ENCODE measurements around the gene GAL3ST3. TPM values are rescaled to one million over a fixed set of nuclear protein-coding genes. Genes with fewer than 3 reads are reported as not detected.

The GAL3ST3 gene
- total and polyA plus RNA-seq, 10 of the 15 experiments (the other 5 are each of a cell fraction or from before 2014, with no cell fraction given): 0.06 to 0.12 TPM; not detected in 8

DNA sequence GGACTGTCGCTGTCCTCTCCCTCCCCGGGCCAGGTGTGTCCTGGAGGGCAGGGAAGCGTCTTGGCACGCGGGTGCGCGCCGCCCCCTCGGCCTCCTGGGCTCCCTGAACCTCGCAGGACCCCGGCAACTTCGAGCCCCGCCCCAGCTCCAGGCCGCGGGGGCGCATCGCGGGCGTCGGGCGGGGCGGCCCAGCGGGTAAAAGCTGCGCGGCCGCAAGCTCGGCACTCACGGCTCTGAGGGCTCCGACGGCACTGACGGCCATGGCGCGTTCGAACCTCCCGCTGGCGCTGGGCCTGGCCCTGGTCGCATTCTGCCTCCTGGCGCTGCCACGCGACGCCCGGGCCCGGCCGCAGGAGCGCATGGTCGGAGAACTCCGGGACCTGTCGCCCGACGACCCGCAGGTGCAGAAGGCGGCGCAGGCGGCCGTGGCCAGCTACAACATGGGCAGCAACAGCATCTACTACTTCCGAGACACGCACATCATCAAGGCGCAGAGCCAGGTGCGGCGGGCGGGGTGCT is 37.1 kb downstream of the GAL3ST3 start, which contains the start of gene CST6 (continued):
- TF ChIP-seq, protein P1, sequence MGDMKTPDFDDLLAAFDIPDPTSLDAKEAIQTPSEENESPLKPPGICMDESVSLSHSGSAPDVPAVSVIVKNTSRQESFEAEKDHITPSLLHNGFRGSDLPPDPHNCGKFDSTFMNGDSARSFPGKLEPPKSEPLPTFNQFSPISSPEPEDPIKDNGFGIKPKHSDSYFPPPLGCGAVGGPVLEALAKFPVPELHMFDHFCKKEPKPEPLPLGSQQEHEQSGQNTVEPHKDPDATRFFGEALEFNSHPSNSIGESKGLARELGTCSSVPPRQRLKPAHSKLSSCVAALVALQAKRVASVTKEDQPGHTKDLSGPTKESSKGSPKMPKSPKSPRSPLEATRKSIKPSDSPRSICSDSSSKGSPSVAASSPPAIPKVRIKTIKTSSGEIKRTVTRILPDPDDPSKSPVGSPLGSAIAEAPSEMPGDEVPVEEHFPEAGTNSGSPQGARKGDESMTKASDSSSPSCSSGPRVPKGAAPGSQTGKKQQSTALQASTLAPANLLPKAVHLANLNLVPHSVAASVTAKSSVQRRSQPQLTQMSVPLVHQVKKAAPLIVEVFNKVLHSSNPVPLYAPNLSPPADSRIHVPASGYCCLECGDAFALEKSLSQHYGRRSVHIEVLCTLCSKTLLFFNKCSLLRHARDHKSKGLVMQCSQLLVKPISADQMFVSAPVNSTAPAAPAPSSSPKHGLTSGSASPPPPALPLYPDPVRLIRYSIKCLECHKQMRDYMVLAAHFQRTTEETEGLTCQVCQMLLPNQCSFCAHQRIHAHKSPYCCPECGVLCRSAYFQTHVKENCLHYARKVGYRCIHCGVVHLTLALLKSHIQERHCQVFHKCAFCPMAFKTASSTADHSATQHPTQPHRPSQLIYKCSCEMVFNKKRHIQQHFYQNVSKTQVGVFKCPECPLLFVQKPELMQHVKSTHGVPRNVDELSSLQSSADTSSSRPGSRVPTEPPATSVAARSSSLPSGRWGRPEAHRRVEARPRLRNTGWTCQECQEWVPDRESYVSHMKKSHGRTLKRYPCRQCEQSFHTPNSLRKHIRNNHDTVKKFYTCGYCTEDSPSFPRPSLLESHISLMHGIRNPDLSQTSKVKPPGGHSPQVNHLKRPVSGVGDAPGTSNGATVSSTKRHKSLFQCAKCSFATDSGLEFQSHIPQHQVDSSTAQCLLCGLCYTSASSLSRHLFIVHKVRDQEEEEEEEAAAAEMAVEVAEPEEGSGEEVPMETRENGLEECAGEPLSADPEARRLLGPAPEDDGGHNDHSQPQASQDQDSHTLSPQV (IDR thresholded peaks at IDR 0.05): no peak

DNA sequence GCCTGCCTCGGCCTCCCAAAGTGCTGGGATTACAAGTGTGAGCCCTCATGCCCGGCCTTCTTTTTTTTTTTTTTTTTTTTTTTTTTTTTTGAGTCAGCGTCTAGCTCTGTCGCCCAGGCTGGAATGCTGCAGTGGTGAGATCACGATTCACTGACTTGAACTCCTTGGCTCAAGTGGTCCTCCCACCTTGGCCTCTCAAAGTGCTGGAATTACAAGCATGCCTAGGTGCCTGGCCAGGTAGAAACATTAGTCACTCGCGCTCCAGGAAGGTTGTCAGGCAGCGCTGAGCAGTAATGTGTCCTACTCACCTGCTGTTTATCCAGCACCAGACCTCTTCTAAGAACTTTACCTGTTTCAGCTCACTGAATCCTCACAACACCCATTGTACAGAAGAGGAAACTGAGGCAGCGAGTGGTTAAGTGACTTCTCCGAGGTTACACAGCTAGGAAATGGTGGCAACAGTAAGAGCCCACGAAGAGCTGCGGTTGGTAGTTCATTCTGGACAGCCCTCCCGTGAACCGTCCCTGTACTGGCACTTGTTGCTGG is 37.6 kb downstream of the GAL3ST3 start:
- 57% methylated on average over 11 of the region's 14 CpGs for whole genome bisulfite sequencing (ENCODE audit: insufficient coverage, insufficient replicate concordance, low lambda C conversion rate, missing lambda C conversion rate)
- H3K4me3 ChIP-seq: no peak overlapping the region
- DNase-seq (ENCODE audit: low read depth, low spot score) (no peak), FAIRE-seq (no peak), ATAC-seq (no peak; the same call in 2 of the 3 replicates)
- ChIA-PET SMC1A (ENCODE audit: uncharacterized antibody, unreplicated experiment) (no interaction called here), RAD21 (ENCODE audit: unreplicated experiment) (no interaction called here), CTCF (interaction anchor here (0.8 kb wide), 2 partner anchors 11 to 247 kb away, joined by 3 to 4 read pairs; no protein-coding TSS in a partner anchor), POLR2A (interaction anchor here (0.6 to 0.7 kb wide), 2 partner anchors 17 to 57 kb away, joined by 3 to 10 read pairs; no protein-coding TSS in a partner anchor)
- in situ Hi-C loops (cut with MboI): no loop called here
- no peak overlapping the region for H2AFZ ChIP-seq (ENCODE audit: control insufficient read depth, low read depth, low read length)
- peaks cover 3 to 7% of the 10 kb centered on the region in 2 experiments for H3K27me3 ChIP-seq (replicated peaks in 1 of 2; ENCODE audit: control insufficient read depth in 2 of 2, insufficient read depth in 2 of 2, low read length in 1 of 2)
- H3K9ac ChIP-seq (ENCODE audit: control insufficient read depth, insufficient read depth, low read length): no peak overlapping the region
- intact Hi-C loops (cut with micrococcal nuclease; ENCODE audit: unreplicated experiment): no loop called here
- no peak overlapping the region for H3K4me2 ChIP-seq (ENCODE audit: control insufficient read depth, insufficient read depth)
- no peak overlapping the region for H3K27ac ChIP-seq (ENCODE audit: control insufficient read depth, insufficient read depth)
- no peaks in the 10 kb centered on the region for H3K4me1 ChIP-seq (ENCODE audit: control insufficient read depth, insufficient read depth, low read length)
- TF ChIP-seq TCF7 (IDR thresholded peaks at IDR 0.05; ENCODE audit: borderline replicate concordance): no peak
- TF ChIP-seq STAT1 (conservative IDR thresholded peaks at IDR 0.05): no peak
- no peak for TF ChIP-seq SMAD1 (IDR thresholded peaks at IDR 0.05; ENCODE audit: low read depth, partially characterized antibody)
- no peak for TF ChIP-seq POLR2AphosphoS5 (IDR thresholded peaks at IDR 0.05; ENCODE audit: low read length)
- TF ChIP-seq MTA2 (IDR thresholded peaks at IDR 0.05; ENCODE audit: low read depth): no peak
- no peak for TF ChIP-seq SUZ12 (IDR thresholded peaks at IDR 0.05; ENCODE audit: unreplicated experiment)
- TF ChIP-seq, protein P2, sequence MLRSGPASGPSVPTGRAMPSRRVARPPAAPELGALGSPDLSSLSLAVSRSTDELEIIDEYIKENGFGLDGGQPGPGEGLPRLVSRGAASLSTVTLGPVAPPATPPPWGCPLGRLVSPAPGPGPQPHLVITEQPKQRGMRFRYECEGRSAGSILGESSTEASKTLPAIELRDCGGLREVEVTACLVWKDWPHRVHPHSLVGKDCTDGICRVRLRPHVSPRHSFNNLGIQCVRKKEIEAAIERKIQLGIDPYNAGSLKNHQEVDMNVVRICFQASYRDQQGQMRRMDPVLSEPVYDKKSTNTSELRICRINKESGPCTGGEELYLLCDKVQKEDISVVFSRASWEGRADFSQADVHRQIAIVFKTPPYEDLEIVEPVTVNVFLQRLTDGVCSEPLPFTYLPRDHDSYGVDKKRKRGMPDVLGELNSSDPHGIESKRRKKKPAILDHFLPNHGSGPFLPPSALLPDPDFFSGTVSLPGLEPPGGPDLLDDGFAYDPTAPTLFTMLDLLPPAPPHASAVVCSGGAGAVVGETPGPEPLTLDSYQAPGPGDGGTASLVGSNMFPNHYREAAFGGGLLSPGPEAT (IDR thresholded peaks at IDR 0.05; ENCODE audit: low read depth): no peak
- no peak for TF ChIP-seq SUPT20H (IDR thresholded peaks at IDR 0.05; ENCODE audit: borderline replicate concordance, control insufficient read depth, low read depth, low read length)
- no peak for TF ChIP-seq HDAC6 (IDR thresholded peaks at IDR 0.05; ENCODE audit: unreplicated experiment)
- no peak for TF ChIP-seq ZNF207 (IDR thresholded peaks at IDR 0.05; ENCODE audit: borderline replicate concordance)
- no peak for TF ChIP-seq RFX5 (IDR thresholded peaks at IDR 0.05; ENCODE audit: low read depth, low read length)
- no peak for TF ChIP-seq PML (IDR thresholded peaks at IDR 0.05; ENCODE audit: low read length)
- no peak for TF ChIP-seq RAD51 (IDR thresholded peaks at IDR 0.05)
- no peak for TF ChIP-seq ZNF217 (IDR thresholded peaks at IDR 0.05)
- no peak for TF ChIP-seq SREBF1 (IDR thresholded peaks at IDR 0.05; ENCODE audit: low read length)
- TF ChIP-seq, protein P3, sequence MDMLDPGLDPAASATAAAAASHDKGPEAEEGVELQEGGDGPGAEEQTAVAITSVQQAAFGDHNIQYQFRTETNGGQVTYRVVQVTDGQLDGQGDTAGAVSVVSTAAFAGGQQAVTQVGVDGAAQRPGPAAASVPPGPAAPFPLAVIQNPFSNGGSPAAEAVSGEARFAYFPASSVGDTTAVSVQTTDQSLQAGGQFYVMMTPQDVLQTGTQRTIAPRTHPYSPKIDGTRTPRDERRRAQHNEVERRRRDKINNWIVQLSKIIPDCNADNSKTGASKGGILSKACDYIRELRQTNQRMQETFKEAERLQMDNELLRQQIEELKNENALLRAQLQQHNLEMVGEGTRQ (IDR thresholded peaks at IDR 0.05; ENCODE audit: borderline replicate concordance, low read depth, low read length): no peak
- no peak for TF ChIP-seq PAX8 (IDR thresholded peaks at IDR 0.05)
- no peaks in the 10 kb centered on the region for H3K9me3 ChIP-seq (replicated peaks; ENCODE audit: control insufficient read depth, insufficient read depth, low read length)
- no peaks in the 10 kb centered on the region for H3K79me2 ChIP-seq (ENCODE audit: control insufficient read depth, insufficient read depth, low read length)
- no peaks in the 10 kb centered on the region for H3K36me3 ChIP-seq (ENCODE audit: control insufficient read depth in 2 of 2, insufficient read depth in 2 of 2, low read length in 1 of 2)
- BruUV-seq (replicated peaks): no TSS peak
- no peaks in the 10 kb centered on the region for H4K20me1 ChIP-seq (ENCODE audit: control insufficient read depth, insufficient read depth)
